GM12874 (cell line): ENCODE measurements around the gene MEGF6.
A peak's percentile ranks its signal among the peaks of the same experiment; 100 is the strongest.

Experiments used
- CTCF ChIP-seq: IDR thresholded peaks from 2 replicates; pipeline ENCODE4 v1.5.1; 2011; ENCODE audit warnings: low read depth, mild to moderate bottlenecking, control low read depth, low read length, moderate library complexity; ENCODE audit not compliant: insufficient read depth

Gene MEGF6

GRCh38 chr1:3614755-3615742 is 3.7 kb upstream of the MEGF6 start:
- TF ChIP-seq CTCF = peak; percentile 61

- no peak for TF ChIP-seq CTCF
Observed at GRCh38 chr1:3612123-3612522, 815 bp upstream of the MEGF6 start.

GRCh38 chr1:3610527-3611169 is 660 bp downstream of the MEGF6 start:
- no peak for TF ChIP-seq CTCF

- TF ChIP-seq CTCF = no peak
Observed at GRCh38 chr1:3609769-3610526, 1.4 kb downstream of the MEGF6 start.

- TF ChIP-seq CTCF = no peak
Observed at GRCh38 chr1:3609016-3609768, 2.1 kb downstream of the MEGF6 start.

GRCh38 chr1:3608154-3608553 is 3.2 kb downstream of the MEGF6 start:
- no peak for TF ChIP-seq CTCF
